Stimulated activated CD8-positive, alpha-beta memory T cell treated with anti-CD3 and anti-CD28 coated beads, Interleukin-2, amount 100 ng/mL, for 1 hour (primary cell): ENCODE results near the gene ARL6IP5.

Source experiments
- DNase-seq, 2 donors: peaks; one replicate each; pipeline ENCODE4 v3.0.0-alpha.2; 2020; ENCODE audit warnings: low read depth in 2 of 2

Gene ARL6IP5

GRCh38 chr3:69116897-69117296, 32.2 kb downstream of the ARL6IP5 start:
- no peak for DNase-seq

- no peak for DNase-seq
Measured at GRCh38 chr3:69118555-69118954, 33.8 kb downstream of the ARL6IP5 start.

GRCh38 chr3:69119138-69119537, 34.4 kb downstream of the ARL6IP5 start:
- DNase-seq: no peak

- no peak for DNase-seq
Measured at GRCh38 chr3:69119681-69120080, 34.9 kb downstream of the ARL6IP5 start.

- DNase-seq: peak; percentile 64 to 67
Measured at GRCh38 chr3:69120879-69121464, 36.2 kb downstream of the ARL6IP5 start.

- DNase-seq: no peak
Measured at GRCh38 chr3:69121513-69121912, 36.8 kb downstream of the ARL6IP5 start.

- DNase-seq: no peak
Measured at GRCh38 chr3:69121950-69122349, 37.2 kb downstream of the ARL6IP5 start.

GRCh38 chr3:69122403-69122802, 37.7 kb downstream of the ARL6IP5 start, which contains the start of gene LMOD3:
Gene LMOD3, minus strand, starts transcription at chr3:69122595. Its CDS starts 209 bp downstream, at chr3:69122386.
- DNase-seq: no peak

- DNase-seq: no peak
Measured at GRCh38 chr3:69126216-69126615, 41.5 kb downstream of the ARL6IP5 start.

GRCh38 chr3:69126999-69127398, 42.3 kb downstream of the ARL6IP5 start:
- DNase-seq: no peak

GRCh38 chr3:69128509-69128908, 43.8 kb downstream of the ARL6IP5 start:
- no peak for DNase-seq

- no peak for DNase-seq
Measured at GRCh38 chr3:69129531-69129930, 44.8 kb downstream of the ARL6IP5 start.

GRCh38 chr3:69130689-69131088, 46.0 kb downstream of the ARL6IP5 start:
- no peak for DNase-seq

- no peak for DNase-seq
Measured at GRCh38 chr3:69137005-69137404, 52.3 kb downstream of the ARL6IP5 start.

GRCh38 chr3:69137412-69137811, 52.7 kb downstream of the ARL6IP5 start:
- DNase-seq: no peak

- no peak for DNase-seq
Measured at GRCh38 chr3:69141313-69141712, 56.6 kb downstream of the ARL6IP5 start.

GRCh38 chr3:69142090-69142489, 57.4 kb downstream of the ARL6IP5 start:
- DNase-seq: no peak

GRCh38 chr3:69142797-69143454, 58.2 kb downstream of the ARL6IP5 start:
- DNase-seq: no peak

- DNase-seq: no peak
Measured at GRCh38 chr3:69143612-69144011, 58.9 kb downstream of the ARL6IP5 start.

- DNase-seq: no peak
Measured at GRCh38 chr3:69144631-69145245, 60.0 kb downstream of the ARL6IP5 start.

- DNase-seq: no peak
Measured at GRCh38 chr3:69145688-69146087, 61.0 kb downstream of the ARL6IP5 start.

GRCh38 chr3:69149586-69149985, 64.8 kb downstream of the ARL6IP5 start:
- DNase-seq: no peak
